Right atrium auricular region (tissue), 2 donors: ENCODE results near the gene MPRIP. TPM values are rescaled to one million over a fixed set of nuclear protein-coding genes. Genes with fewer than 3 reads are reported as not detected.

ENCODE experiments used
- DNase-seq: peaks from one replicate; pipeline ENCODE4 v3.0.0-alpha.2; 2019; ENCODE audit warnings: low spot score
- H3K27ac ChIP-seq, 2 donors: fragments of 200-600 bp; sonication (generic); 1 replicate in 1 of 2; 2 replicates in 1 of 2; pipeline ENCODE4 v1.5.1; 2016 to 2019
- H3K27me3 ChIP-seq, 2 donors: fragments of 200-600 bp; sonication (generic); one replicate each; pipeline versions ENCODE4 v1.5.1 to v1.6.0; 2017 to 2019
- H3K36me3 ChIP-seq: fragments of 200-600 bp; sonication (generic); one replicate; pipeline ENCODE4 v1.5.1; 2016
- H3K4me1 ChIP-seq, 2 donors: fragments of 200-600 bp; sonication (generic); one replicate each; pipeline versions ENCODE4 v1.5.1 to v1.6.0; 2017 to 2019
- H3K4me3 ChIP-seq, 2 donors: fragments of 200-600 bp; sonication (generic); 1 replicate in 1 of 2; 2 replicates in 1 of 2; pipeline ENCODE4 v1.5.1; 2017 to 2019; ENCODE audit warnings: mild to moderate bottlenecking in 1 of 2, moderate library complexity in 1 of 2
- H3K9me3 ChIP-seq, 2 donors: fragments of 200-600 bp; sonication (generic); one replicate each; pipeline ENCODE4 v1.5.1; 2019
- CTCF ChIP-seq, 2 donors: fragments of 200-600 bp; sonication (generic); IDR thresholded peaks; one replicate each; pipeline ENCODE4 v1.5.1; 2019; ENCODE audit warnings: antibody characterized with exemption in 2 of 2
- total RNA-seq, 2 donors: library from RNA; depleted of rRNA; stranded (reverse); fragments of >200 nt; gene quantifications; one replicate each; pipeline ENCODE4 v1.1.0, GENCODE V29; 2016

Gene MPRIP
- total RNA-seq, 2 donors from 2014 or later = 102 to 145 TPM

DNA sequence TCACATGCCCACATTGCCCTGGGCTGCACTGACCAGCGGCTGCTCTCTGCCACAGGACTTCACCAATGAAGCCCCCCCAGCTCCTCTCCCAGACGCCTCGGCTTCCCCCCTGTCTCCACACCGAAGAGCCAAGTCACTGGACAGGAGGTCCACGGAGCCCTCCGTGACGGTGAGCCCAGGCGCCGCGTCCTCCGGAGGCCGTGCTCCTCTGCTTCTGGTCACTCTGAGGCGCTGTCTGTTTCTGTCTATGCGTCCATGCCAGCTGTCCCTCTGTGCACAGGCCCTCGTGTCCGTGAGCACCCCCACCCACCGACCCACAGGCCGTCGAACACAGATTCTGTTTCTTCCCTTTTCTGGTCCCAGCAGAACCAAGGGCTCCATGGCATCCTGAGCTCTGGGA lies 101.2 kb downstream of the MPRIP start:
- peaks cover 90% of the 10 kb centered on the region for H3K36me3 ChIP-seq
- DNase-seq = no peak
- no peak overlapping the region for H3K27ac ChIP-seq

GRCh38 chr17:17144061-17144460 lies 101.8 kb downstream of the MPRIP start:
- H3K4me3 ChIP-seq = no peak overlapping the region
- peaks cover 84% of the 10 kb centered on the region for H3K36me3 ChIP-seq
- H3K27ac ChIP-seq = no peak overlapping the region
- H3K27me3 ChIP-seq = no peaks in the 10 kb centered on the region
- no peak for DNase-seq
- TF ChIP-seq CTCF (IDR thresholded peaks at IDR 0.05) = no peak
- H3K4me1 ChIP-seq = peaks cover 0 to 34% of the 10 kb centered on the region in 2 donors
- H3K9me3 ChIP-seq = no peaks in the 10 kb centered on the region

More for the DNA sequence above, 101.2 kb downstream of the MPRIP start:
- H3K9me3 ChIP-seq = no peaks in the 10 kb centered on the region
- no peak for TF ChIP-seq CTCF (IDR thresholded peaks at IDR 0.05)
- peaks cover 0 to 34% of the 10 kb centered on the region in 2 donors for H3K4me1 ChIP-seq
- no peak overlapping the region for H3K4me3 ChIP-seq
- H3K27me3 ChIP-seq = no peaks in the 10 kb centered on the region

GRCh38 chr17:17144916-17145665 lies 102.8 kb downstream of the MPRIP start:
- H3K4me3 ChIP-seq = no peak overlapping the region
- TF ChIP-seq CTCF (IDR thresholded peaks at IDR 0.05) = no peak
- H3K36me3 ChIP-seq = peaks cover 79% of the 10 kb centered on the region
- H3K27ac ChIP-seq = no peak overlapping the region
- no peaks in the 10 kb centered on the region for H3K9me3 ChIP-seq
- peaks cover 0 to 33% of the 10 kb centered on the region in 2 donors for H3K4me1 ChIP-seq
- H3K27me3 ChIP-seq = no peaks in the 10 kb centered on the region
- no peak for DNase-seq

DNA sequence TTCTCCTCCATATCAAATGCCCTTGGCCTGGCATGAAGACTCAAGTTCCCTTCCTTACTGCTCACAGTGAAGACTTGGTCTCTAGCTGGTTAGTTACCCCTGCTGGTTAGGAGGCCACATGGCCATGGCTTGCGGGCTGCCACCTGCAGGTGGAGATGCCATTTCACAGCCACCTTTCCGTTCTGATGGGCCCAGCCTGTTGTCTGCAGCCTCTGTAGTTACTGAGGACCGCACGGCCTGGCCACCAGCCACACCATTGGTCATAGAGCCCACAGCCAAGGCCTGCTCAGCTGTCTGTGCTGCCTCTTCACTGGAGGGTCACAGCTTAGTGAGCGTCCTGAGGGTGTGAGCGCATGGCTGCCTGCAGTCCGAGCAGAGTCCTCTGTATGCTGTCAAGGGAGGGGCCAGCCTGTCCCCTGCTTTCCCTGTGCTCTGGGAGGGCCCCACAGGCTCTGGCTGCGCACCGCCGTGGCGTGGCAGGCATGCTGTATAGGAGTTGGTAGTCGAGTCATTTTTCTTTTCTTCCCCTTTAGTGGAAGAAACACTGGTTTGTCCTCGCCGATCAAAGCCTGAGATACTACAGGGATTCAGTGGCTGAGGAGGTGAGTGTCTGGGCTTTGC lies 104.6 kb downstream of the MPRIP start:
- Histone ChIP-seq H3K4me1 (peaks cover 0 to 25% of the 10 kb centered on the region in 2 donors), H3K27me3 (no peaks in the 10 kb centered on the region), H3K9me3 (no peaks in the 10 kb centered on the region), H3K36me3 (peaks cover 68% of the 10 kb centered on the region), H3K4me3 (no peak overlapping the region), H3K27ac (no peak overlapping the region)
- DNase-seq = no peak
- no peak for TF ChIP-seq CTCF (IDR thresholded peaks at IDR 0.05)

DNA sequence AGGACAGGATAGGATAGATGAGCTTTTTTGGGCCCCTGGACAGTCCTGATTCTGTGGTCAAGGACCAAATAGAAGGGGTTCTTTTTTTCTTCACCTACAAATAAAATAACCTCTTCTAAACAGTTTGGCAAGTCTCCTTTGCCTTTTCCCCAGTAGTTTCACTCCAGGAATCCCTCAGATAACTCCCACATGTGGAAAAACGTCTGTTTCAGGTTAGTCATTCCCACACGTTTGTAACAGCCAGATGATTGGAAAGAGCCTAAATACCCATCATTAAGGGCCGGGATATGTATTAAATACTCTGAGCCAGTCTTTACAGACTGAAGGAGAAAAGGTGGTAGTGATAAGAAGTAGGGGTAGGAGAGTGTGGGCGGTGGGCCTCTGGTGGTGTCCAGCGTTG lies 105.6 kb downstream of the MPRIP start:
- Histone ChIP-seq H3K36me3 (peaks cover 62% of the 10 kb centered on the region), H3K27ac (no peak overlapping the region), H3K27me3 (no peaks in the 10 kb centered on the region), H3K9me3 (no peaks in the 10 kb centered on the region), H3K4me3 (no peak overlapping the region), H3K4me1 (peaks cover 0 to 33% of the 10 kb centered on the region in 2 donors)
- no peak for DNase-seq
- TF ChIP-seq CTCF (IDR thresholded peaks at IDR 0.05) = no peak
